ENCODE data around the gene FAM227B.

Gene FAM227B

GRCh38 chr15:49330166-49330565 is 290.5 kb downstream of the FAM227B start:
- in situ Hi-C loops (cut with HindIII; ENCODE audit: low pct_ligation_motif_present, low pct_unique_long_range_greater_than_20kb, low sequenced_read_pairs) = no loop called here
- DNase-seq = no peak

GRCh38 chr15:49328941-49329340 is 291.7 kb downstream of the FAM227B start:
- in situ Hi-C loops (cut with HindIII; ENCODE audit: low pct_ligation_motif_present, low pct_unique_long_range_greater_than_20kb, low sequenced_read_pairs) = no loop called here
- no peak for DNase-seq

GRCh38 chr15:49327927-49328326 is 292.7 kb downstream of the FAM227B start:
- in situ Hi-C loops (cut with HindIII; ENCODE audit: low pct_ligation_motif_present, low pct_unique_long_range_greater_than_20kb, low sequenced_read_pairs) = no loop called here
- no peak for DNase-seq

GRCh38 chr15:49323207-49323606 is 297.4 kb downstream of the FAM227B start:
- in situ Hi-C loops (cut with HindIII; ENCODE audit: low pct_ligation_motif_present, low pct_unique_long_range_greater_than_20kb, low sequenced_read_pairs) = no loop called here
- DNase-seq = no peak

- DNase-seq = no peak
- in situ Hi-C loops (cut with HindIII; ENCODE audit: low pct_ligation_motif_present, low pct_unique_long_range_greater_than_20kb, low sequenced_read_pairs) = no loop called here
Observed at GRCh38 chr15:49320351-49320750, 300.3 kb downstream of the FAM227B start.

- in situ Hi-C loops (cut with HindIII; ENCODE audit: low pct_ligation_motif_present, low pct_unique_long_range_greater_than_20kb, low sequenced_read_pairs) = no loop called here
- DNase-seq = no peak
Observed at GRCh38 chr15:49315391-49315823, 305.2 kb downstream of the FAM227B start.

GRCh38 chr15:49314716-49315115 is 305.9 kb downstream of the FAM227B start:
- in situ Hi-C loops (cut with HindIII; ENCODE audit: low pct_ligation_motif_present, low pct_unique_long_range_greater_than_20kb, low sequenced_read_pairs) = no loop called here
- DNase-seq = no peak

- in situ Hi-C loops (cut with HindIII; ENCODE audit: low pct_ligation_motif_present, low pct_unique_long_range_greater_than_20kb, low sequenced_read_pairs) = no loop called here
- DNase-seq = peak; percentile 41
Observed at GRCh38 chr15:49313650-49314049, 307.0 kb downstream of the FAM227B start.

- in situ Hi-C loops (cut with HindIII; ENCODE audit: low pct_ligation_motif_present, low pct_unique_long_range_greater_than_20kb, low sequenced_read_pairs) = no loop called here
- no peak for DNase-seq
Observed at GRCh38 chr15:49309889-49310288, 310.7 kb downstream of the FAM227B start.

GRCh38 chr15:49308686-49309085 is 311.9 kb downstream of the FAM227B start:
- in situ Hi-C loops (cut with HindIII; ENCODE audit: low pct_ligation_motif_present, low pct_unique_long_range_greater_than_20kb, low sequenced_read_pairs) = no loop called here
- no peak for DNase-seq

GRCh38 chr15:49306551-49306950 is 314.1 kb downstream of the FAM227B start:
- DNase-seq = no peak
- in situ Hi-C loops (cut with HindIII; ENCODE audit: low pct_ligation_motif_present, low pct_unique_long_range_greater_than_20kb, low sequenced_read_pairs) = no loop called here

- in situ Hi-C loops (cut with HindIII; ENCODE audit: low pct_ligation_motif_present, low pct_unique_long_range_greater_than_20kb, low sequenced_read_pairs) = no loop called here
- no peak for DNase-seq
Observed at GRCh38 chr15:49303003-49303402, 317.6 kb downstream of the FAM227B start.

- no peak for DNase-seq
- in situ Hi-C loops (cut with HindIII; ENCODE audit: low pct_ligation_motif_present, low pct_unique_long_range_greater_than_20kb, low sequenced_read_pairs) = no loop called here
Observed at GRCh38 chr15:49301562-49301961, 319.1 kb downstream of the FAM227B start.

GRCh38 chr15:49300856-49301255 is 319.8 kb downstream of the FAM227B start:
- in situ Hi-C loops (cut with HindIII; ENCODE audit: low pct_ligation_motif_present, low pct_unique_long_range_greater_than_20kb, low sequenced_read_pairs) = no loop called here
- no peak for DNase-seq

GRCh38 chr15:49297584-49297983 is 323.0 kb downstream of the FAM227B start:
- in situ Hi-C loops (cut with HindIII; ENCODE audit: low pct_ligation_motif_present, low pct_unique_long_range_greater_than_20kb, low sequenced_read_pairs) = no loop called here
- no peak for DNase-seq

GRCh38 chr15:49296258-49296657 is 324.4 kb downstream of the FAM227B start:
- in situ Hi-C loops (cut with HindIII; ENCODE audit: low pct_ligation_motif_present, low pct_unique_long_range_greater_than_20kb, low sequenced_read_pairs) = no loop called here

GRCh38 chr15:49293941-49294340 is 326.7 kb downstream of the FAM227B start:
- DNase-seq = no peak
- in situ Hi-C loops (cut with HindIII; ENCODE audit: low pct_ligation_motif_present, low pct_unique_long_range_greater_than_20kb, low sequenced_read_pairs) = no loop called here

More at GRCh38 chr15:49296258-49296657, 324.4 kb downstream of the FAM227B start:
- no peak for DNase-seq

GRCh38 chr15:49290191-49290590 is 330.4 kb downstream of the FAM227B start:
- in situ Hi-C loops (cut with HindIII; ENCODE audit: low pct_ligation_motif_present, low pct_unique_long_range_greater_than_20kb, low sequenced_read_pairs) = no loop called here
- no peak for DNase-seq

- DNase-seq = no peak
- in situ Hi-C loops (cut with HindIII; ENCODE audit: low pct_ligation_motif_present, low pct_unique_long_range_greater_than_20kb, low sequenced_read_pairs) = no loop called here
Observed at GRCh38 chr15:49288391-49288790, 332.2 kb downstream of the FAM227B start.

GRCh38 chr15:49287481-49287880 is 333.1 kb downstream of the FAM227B start:
- in situ Hi-C loops (cut with HindIII; ENCODE audit: low pct_ligation_motif_present, low pct_unique_long_range_greater_than_20kb, low sequenced_read_pairs) = no loop called here
- no peak for DNase-seq

Data from ACHN (cell line).